Measurements from ENCODE around the gene ECE1. TPM values are rescaled to one million over a fixed set of nuclear protein-coding genes. Genes with fewer than 3 reads are reported as not detected.

Gene ECE1
- total and polyA plus RNA-seq, 2 donors (not counting 1 experiment from before 2014, with no cell fraction given), result 131 to 138 TPM

DNA sequence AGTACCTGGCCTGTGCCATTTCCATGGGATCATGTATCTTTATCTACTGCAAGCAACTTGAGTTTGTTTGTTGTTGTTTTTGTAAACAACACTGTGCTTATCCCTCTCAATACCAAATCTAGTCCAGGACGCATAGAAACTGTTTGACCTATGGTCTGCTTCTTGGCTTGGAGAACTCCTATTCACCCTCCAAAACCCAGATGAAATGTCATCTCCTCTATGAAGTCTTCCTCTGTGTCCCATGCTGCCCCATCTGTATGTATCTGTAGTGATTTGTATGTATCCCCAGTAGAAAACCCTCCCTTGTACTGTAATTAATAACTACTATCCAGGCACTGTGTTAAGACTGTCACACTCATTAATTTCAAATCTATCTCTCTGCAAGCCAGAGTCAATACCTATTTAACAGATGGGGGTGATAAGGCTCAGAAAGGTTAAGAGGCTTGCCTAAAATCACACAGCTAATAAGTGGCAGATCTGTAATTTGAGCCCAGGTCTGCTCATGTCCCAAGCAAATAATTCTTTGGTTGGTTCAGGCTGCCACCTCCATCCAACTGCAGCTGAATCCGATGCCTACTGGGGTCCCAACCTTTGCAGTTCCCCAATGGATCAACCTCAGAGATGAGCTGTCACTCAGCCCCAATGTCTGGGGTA, 24.6 kb upstream of the ECE1 start:
- Histone ChIP-seq H3K4me3 (replicated peaks in 1 of 4; ENCODE audit: control extremely low read depth in 1 of 4, insufficient read depth in 1 of 4, low read depth in 3 of 4, low read length in 4 of 4) (no peak overlapping the region), H4K20me1 (ENCODE audit: control insufficient read depth, extremely low read depth, insufficient read depth, low read length) (no peaks in the 10 kb centered on the region), H3K9ac (ENCODE audit: insufficient read depth, low read length) (no peak overlapping the region), H2AFZ (ENCODE audit: low read length) (no peak overlapping the region), H3K4me1 (ENCODE audit: control insufficient read depth, extremely low read depth, insufficient read depth, low read length) (peaks cover 48% of the 10 kb centered on the region), H3K36me3 (ENCODE audit: control insufficient read depth, insufficient read depth, low read length) (no peaks in the 10 kb centered on the region), H3K27ac (ENCODE audit: insufficient read depth, low read length) (peak overlapping the region; percentile 15), H3K9me3 (ENCODE audit: control insufficient read depth, insufficient read depth, low read depth, low read length) (no peaks in the 10 kb centered on the region), H3K4me2 (ENCODE audit: extremely low read depth, insufficient read depth, low read length) (peak overlapping the region; percentile 7), H3K79me2 (ENCODE audit: control insufficient read depth, insufficient read depth, low read length) (peaks cover 59% of the 10 kb centered on the region), H3K27me3 (ENCODE audit: control insufficient read depth, insufficient read depth, low read length) (no peaks in the 10 kb centered on the region)
- DNase-seq (ENCODE audit: low read depth in 2 of 2), result no peak
- TF ChIP-seq, protein P1, sequence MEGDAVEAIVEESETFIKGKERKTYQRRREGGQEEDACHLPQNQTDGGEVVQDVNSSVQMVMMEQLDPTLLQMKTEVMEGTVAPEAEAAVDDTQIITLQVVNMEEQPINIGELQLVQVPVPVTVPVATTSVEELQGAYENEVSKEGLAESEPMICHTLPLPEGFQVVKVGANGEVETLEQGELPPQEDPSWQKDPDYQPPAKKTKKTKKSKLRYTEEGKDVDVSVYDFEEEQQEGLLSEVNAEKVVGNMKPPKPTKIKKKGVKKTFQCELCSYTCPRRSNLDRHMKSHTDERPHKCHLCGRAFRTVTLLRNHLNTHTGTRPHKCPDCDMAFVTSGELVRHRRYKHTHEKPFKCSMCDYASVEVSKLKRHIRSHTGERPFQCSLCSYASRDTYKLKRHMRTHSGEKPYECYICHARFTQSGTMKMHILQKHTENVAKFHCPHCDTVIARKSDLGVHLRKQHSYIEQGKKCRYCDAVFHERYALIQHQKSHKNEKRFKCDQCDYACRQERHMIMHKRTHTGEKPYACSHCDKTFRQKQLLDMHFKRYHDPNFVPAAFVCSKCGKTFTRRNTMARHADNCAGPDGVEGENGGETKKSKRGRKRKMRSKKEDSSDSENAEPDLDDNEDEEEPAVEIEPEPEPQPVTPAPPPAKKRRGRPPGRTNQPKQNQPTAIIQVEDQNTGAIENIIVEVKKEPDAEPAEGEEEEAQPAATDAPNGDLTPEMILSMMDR (conservative IDR thresholded peaks at IDR 0.05 in 1 of 2, IDR thresholded peaks at IDR 0.05 in 1 of 2; ENCODE audit: low read depth in 1 of 2, low read length in 2 of 2), result no peak
- no peak for TF ChIP-seq EZH2 (IDR thresholded peaks at IDR 0.05; ENCODE audit: low read length, missing control alignments)

DNA sequence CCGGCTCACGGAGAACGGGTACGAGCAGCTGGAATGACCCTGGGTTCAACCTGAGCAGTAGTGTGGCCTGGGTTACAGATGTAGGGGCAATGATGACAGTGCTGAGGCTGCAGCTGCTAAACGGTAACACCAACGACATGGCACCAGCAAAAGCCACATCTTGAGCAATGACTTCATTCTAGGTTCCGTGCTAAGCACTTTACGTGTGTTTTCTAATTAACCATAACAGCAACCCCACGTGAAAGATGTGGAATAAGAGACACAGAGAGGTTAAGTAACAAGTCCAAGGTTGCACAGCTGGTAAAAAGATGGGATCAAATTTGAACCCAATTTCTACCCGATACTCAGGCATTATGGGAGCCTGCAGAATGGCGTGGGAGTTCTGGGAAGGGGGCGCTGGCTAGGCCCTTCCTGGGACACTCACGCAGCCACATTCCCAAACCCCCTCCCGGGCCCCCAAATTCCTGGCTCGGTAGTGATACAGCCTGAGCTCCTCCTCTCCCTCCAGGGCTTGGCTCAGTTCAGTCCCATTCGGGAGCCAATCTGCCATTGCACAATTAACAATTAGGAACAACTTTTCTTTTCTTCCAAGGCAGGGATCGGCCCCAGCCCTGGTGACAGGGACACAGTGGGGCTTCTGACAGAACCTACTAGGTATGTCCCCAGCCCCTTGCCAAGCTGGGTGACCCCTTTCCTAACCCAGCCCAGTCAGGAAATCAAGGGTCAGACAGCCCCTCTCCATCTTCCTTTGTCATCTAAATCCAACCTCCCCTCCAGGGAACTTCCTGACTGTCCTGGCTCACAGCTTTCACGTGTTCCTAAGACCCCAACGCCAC, 23.8 kb upstream of the ECE1 start:
- DNase-seq (ENCODE audit: low read depth in 2 of 2), result no peak
- Histone ChIP-seq H3K4me2 (ENCODE audit: extremely low read depth, insufficient read depth, low read length) (peak overlapping the region; percentile 42), H3K9ac (ENCODE audit: insufficient read depth, low read length) (no peak overlapping the region)

More for the DNA sequence above, 23.8 kb upstream of the ECE1 start:
- Histone ChIP-seq H3K36me3 (ENCODE audit: control insufficient read depth, insufficient read depth, low read length) (peaks cover 2% of the 10 kb centered on the region), H3K4me3 (replicated peaks in 1 of 4; ENCODE audit: control extremely low read depth in 1 of 4, insufficient read depth in 1 of 4, low read depth in 3 of 4, low read length in 4 of 4) (no peak overlapping the region), H2AFZ (ENCODE audit: low read length) (no peak overlapping the region), H3K4me1 (ENCODE audit: control insufficient read depth, extremely low read depth, insufficient read depth, low read length) (peaks cover 46% of the 10 kb centered on the region), H3K27ac (ENCODE audit: insufficient read depth, low read length) (peak overlapping the region; percentile 15), H3K79me2 (ENCODE audit: control insufficient read depth, insufficient read depth, low read length) (peaks cover 56% of the 10 kb centered on the region), H3K9me3 (ENCODE audit: control insufficient read depth, insufficient read depth, low read depth, low read length) (no peaks in the 10 kb centered on the region), H3K27me3 (ENCODE audit: control insufficient read depth, insufficient read depth, low read length) (no peaks in the 10 kb centered on the region), H4K20me1 (ENCODE audit: control insufficient read depth, extremely low read depth, insufficient read depth, low read length) (no peaks in the 10 kb centered on the region)
- no peak for TF ChIP-seq EZH2 (IDR thresholded peaks at IDR 0.05; ENCODE audit: low read length, missing control alignments)
- TF ChIP-seq, protein P1 (conservative IDR thresholded peaks at IDR 0.05 in 1 of 2, IDR thresholded peaks at IDR 0.05 in 1 of 2; ENCODE audit: low read depth in 1 of 2, low read length in 2 of 2), result no peak
